Measurements from ENCODE around the gene ERAP2.
"Not testable (repeated sequence)": the region's sequence is repeated elsewhere in the genome, so short reads cannot be mapped to it uniquely, and the experiment has no call there.

ERAP2 gene, protein sequence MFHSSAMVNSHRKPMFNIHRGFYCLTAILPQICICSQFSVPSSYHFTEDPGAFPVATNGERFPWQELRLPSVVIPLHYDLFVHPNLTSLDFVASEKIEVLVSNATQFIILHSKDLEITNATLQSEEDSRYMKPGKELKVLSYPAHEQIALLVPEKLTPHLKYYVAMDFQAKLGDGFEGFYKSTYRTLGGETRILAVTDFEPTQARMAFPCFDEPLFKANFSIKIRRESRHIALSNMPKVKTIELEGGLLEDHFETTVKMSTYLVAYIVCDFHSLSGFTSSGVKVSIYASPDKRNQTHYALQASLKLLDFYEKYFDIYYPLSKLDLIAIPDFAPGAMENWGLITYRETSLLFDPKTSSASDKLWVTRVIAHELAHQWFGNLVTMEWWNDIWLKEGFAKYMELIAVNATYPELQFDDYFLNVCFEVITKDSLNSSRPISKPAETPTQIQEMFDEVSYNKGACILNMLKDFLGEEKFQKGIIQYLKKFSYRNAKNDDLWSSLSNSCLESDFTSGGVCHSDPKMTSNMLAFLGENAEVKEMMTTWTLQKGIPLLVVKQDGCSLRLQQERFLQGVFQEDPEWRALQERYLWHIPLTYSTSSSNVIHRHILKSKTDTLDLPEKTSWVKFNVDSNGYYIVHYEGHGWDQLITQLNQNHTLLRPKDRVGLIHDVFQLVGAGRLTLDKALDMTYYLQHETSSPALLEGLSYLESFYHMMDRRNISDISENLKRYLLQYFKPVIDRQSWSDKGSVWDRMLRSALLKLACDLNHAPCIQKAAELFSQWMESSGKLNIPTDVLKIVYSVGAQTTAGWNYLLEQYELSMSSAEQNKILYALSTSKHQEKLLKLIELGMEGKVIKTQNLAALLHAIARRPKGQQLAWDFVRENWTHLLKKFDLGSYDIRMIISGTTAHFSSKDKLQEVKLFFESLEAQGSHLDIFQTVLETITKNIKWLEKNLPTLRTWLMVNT

DNA sequence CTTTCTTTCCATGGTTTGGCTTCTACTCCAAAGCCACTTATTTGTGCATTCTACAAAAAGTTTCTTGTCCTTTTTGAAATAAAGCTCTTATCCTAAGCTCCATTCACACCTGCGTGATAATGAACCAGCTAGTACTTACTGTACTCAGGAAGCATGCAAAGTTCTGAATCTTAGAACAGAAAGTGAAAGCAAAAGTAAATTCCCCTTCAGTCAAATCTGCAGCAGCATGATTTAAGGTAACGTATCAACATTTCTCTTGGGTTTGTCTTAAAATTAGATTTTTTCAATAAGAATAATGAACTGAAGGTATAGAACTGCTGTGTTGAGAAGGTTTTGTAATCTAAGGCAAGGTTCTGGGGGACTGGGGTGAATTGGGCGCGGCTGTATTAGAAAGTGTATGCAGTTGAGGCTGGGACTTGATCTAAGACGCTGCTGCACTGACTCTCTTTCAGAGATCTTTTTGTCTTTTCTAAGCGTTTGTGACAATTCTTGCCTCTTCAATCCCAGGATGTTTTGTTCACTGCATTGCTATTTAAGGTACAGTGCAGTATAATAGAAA is at the start of gene ERAP2:
ERAP2 (plus strand) TSS at position 209 of the 559 bp plus-strand sequence. CDS start 3,186 bp downstream, outside the sequence.
- in situ Hi-C loops (cut with HindIII; ENCODE audit: low sequenced_read_pairs): no loop called here

DNA sequence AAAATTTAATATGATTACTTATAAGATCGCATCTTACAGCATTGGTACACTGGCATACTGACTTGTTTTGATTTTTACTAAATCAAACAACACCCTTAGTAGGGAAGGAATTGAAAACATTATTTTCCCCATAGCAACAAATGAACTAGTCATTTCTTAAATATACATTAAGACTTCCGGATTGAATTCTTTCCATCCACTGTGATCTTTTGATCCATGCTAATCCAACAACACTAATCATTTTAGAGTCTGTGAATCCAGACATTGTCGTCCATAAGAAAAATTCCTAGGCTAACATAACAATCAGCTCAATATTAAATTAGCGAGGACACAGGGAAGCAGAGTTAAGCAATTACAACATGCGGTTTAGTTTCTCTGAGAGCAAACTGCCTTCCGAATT is 47.0 kb upstream of the ERAP2 start:
- in situ Hi-C loops (cut with HindIII; ENCODE audit: low sequenced_read_pairs): no loop called here

DNA sequence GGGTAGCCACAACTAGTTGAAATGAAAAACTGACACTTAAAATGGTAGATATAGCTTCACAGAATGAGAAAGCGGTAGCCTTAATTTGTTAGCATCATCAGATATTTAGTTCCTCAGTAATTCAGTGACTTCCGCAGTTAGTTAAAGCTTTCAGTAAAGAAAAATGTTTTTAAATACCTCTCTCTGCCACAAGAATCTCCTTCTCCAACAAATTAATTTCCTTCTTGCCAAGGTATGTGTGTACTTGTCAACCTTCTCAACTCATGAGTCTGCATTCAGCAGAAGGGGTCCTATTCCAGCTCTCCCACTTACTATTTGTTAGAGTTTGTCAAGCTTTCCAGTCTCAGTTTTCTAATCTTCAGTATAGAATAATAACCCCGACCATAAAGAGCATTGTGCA is 42.3 kb upstream of the ERAP2 start:
- in situ Hi-C loops (cut with HindIII; ENCODE audit: low sequenced_read_pairs): no loop called here

DNA sequence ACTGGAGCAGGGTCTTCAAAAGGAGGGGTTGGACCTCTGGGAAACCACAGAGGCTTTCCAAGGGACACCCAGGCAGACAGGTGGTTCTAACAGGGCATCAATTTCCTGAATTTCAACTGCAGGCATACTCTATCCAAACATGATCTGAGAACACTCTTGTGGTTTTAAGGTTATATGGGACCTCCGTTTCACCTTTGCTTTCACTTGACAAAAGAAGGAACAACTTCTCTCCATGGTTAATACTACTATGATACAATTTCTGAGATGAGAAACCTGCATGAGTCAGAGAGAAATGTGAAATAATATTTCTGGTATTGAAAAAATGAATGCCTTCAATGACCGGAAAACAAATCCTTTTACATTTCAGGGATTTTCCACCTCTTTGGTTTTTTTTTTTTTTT is 40.5 kb upstream of the ERAP2 start:
- in situ Hi-C loops (cut with HindIII; ENCODE audit: low sequenced_read_pairs): no loop called here

DNA sequence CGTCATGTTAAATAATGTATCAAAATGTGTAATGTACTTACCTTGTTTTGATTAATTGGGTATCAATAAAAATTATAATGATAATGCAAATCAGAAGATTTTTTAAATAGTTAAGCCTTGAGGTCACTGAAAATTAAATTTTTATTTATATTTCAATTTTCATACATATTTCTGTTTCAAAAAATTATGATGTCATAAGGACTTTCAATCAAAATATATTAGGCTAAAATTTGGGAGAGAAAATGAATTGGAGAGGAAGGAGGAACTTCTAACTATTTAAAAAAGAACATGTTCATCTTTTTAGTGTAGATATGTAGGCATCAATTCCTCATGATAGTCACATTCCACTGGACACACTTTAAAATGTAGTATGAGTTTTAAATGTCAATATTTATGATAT is 39.5 kb upstream of the ERAP2 start:
- in situ Hi-C loops (cut with HindIII; ENCODE audit: low sequenced_read_pairs): no loop called here

DNA sequence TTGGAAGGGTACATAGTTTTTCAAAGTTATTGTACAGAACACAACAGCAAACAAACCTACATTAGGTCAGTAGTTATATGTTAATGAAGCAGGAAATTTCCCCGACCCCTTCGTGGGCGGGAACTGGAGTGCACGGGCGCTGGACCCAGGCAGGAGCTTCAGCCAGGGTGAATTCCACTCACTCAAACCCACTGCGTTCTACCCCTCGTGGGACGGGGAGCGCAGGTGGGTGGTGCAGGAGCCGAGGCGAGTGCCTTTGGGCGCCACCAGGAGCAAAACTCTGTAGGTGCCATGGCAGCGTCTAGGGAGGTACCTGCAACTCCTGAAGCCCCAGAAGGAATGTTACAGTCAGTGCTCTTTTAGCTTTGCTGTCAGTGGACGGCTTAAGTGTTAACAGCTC is 39.0 kb upstream of the ERAP2 start:
- in situ Hi-C loops (cut with HindIII; ENCODE audit: low sequenced_read_pairs): no loop called here

DNA sequence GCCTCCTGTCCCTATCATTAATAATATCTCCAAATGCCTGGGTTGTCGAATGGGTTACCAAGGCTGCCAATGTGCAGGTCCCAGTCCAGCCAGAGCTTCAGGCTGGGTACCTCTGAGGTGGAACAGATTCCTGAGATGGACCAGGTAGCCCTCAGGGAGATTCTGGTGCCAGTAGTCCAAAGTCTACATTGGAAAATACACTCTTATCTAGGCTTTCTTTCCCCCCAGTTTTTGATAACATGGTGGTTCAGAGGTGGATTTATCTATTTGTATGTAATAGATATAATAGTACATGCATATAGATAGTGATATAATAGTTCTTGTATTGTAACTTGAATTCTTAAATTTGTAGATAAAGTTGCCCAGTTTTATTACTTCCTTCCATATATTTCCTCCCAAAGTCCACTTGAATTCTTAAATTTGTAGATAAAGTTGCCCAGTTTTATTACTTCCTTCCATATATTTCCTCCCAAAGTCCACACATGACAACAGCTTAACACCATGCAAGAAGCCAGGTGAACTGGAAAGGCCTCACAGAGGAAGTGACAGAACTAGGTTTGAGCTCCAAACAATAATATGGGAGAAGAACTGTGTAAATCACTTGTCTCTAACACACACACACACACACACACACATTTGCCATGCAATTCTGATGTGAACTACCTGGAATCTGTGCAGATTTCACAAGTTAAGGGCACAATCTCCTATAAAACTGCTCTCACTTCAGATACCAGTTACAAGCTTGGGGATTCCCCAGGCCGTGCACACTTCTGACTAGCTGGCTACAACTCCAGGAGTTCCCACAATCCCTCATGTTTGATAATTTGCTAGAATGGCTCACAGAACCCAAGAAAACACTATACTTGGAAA is 37.9 kb upstream of the ERAP2 start:
- in situ Hi-C loops (cut with HindIII; ENCODE audit: low sequenced_read_pairs): no loop called here

DNA sequence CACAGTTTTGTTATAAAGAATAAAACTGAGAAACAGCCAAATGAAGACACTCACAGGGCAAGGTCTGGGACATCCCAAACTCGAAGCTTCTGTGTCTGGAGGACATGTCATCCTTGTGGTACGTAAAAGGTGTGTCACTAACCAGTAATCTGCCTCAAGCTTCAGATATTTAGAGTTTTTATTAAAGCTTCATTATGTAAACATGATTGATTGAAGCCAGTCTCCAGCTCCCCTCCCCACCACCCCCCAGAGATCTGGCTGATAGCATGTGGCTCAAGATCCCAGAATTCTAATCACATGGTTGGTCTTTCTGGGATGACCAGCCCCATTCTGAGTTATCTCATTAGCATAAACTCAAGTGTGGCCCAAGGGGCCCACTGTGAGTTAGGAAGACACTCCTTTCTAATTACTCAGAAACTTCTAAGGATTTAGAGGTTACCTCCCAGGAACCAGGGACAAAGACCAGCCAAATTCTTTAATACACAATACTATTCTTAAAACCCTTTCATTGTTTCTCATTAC is 37.2 kb upstream of the ERAP2 start:
- in situ Hi-C loops (cut with HindIII; ENCODE audit: low sequenced_read_pairs): no loop called here

DNA sequence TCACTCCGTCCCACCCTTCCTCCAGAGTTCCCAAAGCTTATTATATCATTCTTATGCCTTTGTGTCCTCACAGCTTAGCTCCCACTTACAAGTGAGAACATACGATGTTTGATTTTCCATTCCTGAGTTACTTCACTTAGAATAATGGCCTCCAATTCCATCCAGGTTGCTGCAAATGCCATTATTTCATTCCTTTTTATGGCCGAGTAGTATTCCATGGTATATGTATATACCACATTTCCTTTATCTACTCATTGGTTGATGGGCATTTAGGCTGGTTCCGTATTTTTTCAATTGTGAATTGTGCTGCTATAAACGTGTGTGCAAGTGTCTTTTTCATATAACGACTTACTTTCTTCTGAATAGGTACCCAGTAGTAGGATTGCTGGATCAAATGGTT is 34.4 kb upstream of the ERAP2 start:
- in situ Hi-C loops (cut with HindIII; ENCODE audit: low sequenced_read_pairs): not testable (repeated sequence)

DNA sequence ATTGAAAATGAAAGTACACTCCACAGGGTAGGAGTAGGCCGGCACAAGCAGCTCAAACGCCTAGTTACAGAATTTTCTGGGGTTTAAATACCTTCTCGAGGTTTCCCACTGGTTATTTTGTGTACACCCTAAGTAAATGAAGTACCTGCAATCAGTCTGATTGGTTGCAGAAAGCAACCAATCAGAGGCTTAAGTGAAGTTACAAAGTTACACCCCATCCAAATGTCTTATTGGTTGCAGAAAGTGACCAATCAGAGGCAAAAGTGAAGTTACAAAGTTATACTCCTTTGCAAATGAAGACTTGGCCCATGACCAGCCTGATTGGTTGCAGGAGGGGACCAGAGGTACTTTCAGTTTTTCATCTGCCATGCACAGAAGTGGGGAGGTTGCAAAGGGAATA is 33.2 kb upstream of the ERAP2 start:
- in situ Hi-C loops (cut with HindIII; ENCODE audit: low sequenced_read_pairs): no loop called here

DNA sequence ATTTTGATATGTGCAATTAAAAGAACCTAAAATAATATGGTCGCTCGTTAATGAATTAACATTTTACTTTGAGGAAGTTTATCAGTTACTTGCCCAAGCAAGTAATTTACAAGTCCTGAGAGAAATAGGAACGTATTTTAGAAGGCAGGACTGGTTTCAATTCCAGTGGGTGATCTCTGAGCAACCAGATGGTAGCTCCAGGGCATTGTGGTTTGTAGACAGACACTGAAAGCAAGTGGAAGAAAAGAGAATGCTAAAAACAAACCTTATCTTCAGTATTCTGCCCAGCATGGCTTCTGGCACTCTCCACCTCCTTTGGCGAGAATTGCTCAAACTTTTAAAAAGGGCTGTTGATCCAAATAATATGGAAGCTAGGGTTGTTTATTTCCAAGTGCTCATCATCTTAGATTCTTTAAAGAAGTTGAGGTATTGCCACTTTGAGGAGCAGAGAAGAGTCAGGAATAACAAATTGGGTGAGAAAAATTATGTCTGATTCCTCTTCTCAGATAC is 31.8 kb upstream of the ERAP2 start:
- in situ Hi-C loops (cut with HindIII; ENCODE audit: low sequenced_read_pairs): no loop called here

DNA sequence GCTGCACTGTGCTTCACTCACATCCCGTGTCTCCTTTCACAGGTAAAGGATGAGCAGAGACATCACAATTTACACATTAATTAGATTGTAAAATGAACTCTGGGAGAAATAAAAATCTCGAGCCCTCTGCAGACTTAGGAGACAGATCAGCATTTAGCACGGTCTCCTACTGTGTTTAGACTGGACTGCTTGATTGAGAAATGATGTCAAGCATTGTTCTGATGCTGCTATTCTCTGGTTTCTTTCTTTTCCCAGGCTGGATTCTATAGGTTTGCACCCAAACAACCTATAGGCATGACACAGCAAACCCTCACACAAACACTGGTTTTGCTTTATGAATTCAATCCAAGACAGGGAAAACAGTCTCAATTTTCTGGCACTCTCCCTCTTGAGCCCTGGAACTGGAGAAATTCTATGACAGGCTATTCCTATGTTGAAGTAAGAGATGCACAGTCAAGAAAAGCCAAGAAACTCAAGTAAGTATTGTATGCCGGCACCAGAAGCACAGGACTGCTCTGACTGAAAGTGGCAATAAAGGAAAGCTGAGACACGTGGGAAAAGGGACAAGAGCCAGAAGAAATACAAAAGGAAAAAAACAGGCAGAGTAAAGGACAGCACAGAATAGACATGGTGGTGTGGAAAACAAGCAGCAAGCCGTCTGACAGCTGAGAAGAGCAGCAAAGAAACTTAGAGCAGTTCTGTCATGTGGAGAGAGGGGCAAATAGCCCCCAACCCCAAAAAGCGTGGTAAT is 24.8 kb upstream of the ERAP2 start:
- in situ Hi-C loops (cut with HindIII; ENCODE audit: low sequenced_read_pairs): loop anchor here (25.0 kb wide), 1 partner anchor 311 kb away; no protein-coding TSS in a partner anchor

DNA sequence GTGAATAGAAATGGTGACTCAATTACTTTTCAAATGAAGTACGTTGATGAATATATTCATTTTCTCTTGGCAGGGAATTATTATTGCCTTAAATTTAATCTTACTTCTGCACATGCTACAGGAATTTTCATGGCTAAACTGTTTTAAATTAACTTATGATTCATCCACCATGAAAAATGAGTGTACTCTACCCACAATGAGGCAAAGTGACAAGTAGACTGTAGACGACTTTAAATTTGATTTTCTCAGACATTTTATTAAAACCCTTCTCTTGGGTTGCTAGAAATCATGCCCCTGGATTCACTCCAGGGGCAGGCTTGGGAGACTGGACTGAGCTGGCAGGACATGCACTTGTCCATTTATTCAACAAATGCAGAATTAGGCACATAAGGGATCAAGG is 23.5 kb upstream of the ERAP2 start:
- in situ Hi-C loops (cut with HindIII; ENCODE audit: low sequenced_read_pairs): loop anchor here (25.0 kb wide), 1 partner anchor 310 kb away; no protein-coding TSS in a partner anchor

DNA sequence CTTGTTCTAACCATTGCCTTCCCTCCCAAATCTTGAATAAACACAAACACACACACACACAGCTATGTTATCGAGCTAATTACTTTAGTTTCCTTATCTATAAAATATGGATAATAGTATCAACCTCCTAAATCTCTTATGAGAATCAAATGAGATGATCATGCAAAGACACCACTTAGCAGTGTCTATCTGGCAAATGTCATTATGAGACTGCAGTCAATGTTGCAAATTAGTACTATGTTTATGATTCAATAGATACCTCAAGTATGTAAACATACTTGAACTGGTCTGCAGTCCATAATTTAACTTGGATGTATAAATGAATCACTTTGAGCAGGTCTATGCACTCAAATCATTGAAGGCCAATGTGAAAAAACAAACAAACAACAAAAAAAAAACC is 22.2 kb upstream of the ERAP2 start:
- in situ Hi-C loops (cut with HindIII; ENCODE audit: low sequenced_read_pairs): loop anchor here (25.0 kb wide), 1 partner anchor 308 kb away; no protein-coding TSS in a partner anchor

DNA sequence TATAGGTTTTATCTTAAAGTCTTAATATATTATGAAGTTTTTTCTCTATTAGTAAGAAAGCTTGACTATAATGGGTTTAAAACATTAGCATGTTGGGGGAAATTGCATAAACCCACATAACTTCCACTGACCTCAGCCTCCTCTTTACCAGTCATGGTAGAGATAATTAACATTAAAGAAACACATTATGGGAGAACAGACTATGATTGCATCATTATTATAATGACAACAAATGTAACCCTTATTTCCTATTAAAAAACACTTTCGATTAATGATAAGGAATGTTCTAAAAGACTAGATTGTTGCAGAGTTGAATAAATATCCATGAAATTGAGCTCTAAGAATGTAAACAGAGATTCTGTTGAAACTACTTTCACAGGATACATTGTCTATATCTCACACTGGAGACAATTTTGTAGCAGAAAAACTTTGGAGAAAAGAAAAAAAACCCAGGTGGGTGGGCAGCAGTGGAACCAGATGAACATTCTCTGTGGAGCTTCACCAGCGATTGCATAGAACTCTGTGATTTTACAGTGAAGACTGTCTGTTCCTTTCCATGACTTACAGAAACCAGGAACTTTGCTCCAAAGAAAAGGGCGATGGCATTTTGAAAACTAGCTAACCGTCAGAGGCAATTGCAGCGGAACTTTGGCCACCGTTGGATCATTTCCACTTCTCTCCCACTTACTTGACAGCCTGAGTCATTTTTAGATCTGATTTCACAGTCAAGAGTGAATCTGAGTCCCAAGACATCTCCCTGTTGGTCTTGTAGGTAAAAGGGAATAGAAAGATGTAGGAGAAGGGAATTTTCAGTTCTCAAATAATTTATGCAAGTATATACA is 21.0 kb upstream of the ERAP2 start:
- in situ Hi-C loops (cut with HindIII; ENCODE audit: low sequenced_read_pairs): loop anchor here (25.0 kb wide), 1 partner anchor 307 kb away; no protein-coding TSS in a partner anchor

DNA sequence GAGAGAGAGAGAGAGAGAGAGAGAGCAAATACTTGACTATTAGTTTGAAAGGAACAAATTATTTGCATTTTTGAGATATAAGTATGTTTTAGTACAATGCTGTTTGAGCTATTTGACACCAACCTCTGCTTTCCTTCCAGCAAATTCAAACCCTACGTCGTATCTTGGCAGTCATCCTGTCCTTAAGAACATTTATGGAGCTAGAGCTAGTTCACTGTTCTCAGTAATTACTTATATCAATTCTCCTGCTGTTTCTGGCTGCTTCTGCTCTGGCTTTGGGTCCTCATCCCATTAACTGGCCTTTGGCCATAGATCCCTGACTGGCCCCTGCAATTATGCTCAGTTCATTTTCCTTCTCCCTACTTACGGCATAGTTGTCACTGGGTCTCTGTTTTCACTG is 19.9 kb upstream of the ERAP2 start:
- in situ Hi-C loops (cut with HindIII; ENCODE audit: low sequenced_read_pairs): loop anchor here (25.0 kb wide), 1 partner anchor 306 kb away; no protein-coding TSS in a partner anchor

DNA sequence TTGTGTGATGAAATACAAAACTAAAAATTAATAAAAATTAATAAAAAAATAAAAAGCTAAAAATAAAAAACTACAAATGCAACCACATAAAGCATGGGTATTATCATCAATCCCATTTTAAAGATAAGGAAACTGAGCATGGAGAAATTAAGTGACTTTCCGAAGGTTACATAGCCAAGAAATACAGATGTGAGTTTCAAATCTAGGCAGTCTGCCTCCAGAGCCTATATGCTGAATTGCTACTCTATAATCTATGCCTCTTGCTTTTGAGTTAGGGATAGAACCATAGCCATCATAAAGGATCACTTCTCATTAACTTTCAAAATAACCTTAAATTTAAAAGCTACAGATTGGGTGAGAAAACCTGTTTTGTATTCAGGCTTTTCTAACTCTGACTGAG is 18.8 kb upstream of the ERAP2 start:
- in situ Hi-C loops (cut with HindIII; ENCODE audit: low sequenced_read_pairs): loop anchor here (25.0 kb wide), 1 partner anchor 305 kb away; no protein-coding TSS in a partner anchor

DNA sequence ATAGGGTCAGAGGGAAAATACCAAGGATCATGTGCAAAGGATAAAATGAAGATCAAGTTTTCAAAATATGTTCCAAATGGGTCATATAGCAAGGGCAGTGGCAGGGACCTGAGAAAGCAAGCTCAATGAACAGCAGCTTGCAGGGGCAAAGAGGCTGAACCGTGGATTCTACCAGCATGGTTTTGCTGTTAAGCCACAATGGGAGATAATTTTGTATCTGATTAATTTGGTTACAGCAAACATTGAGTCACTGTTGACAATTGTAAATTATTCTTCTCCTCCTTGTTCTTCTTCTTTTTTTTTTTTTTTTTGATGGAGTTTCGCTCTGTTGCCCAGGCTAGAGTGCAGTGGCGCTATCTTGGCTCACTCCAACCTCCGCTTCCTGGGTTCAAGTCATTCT is 18.4 kb upstream of the ERAP2 start:
- in situ Hi-C loops (cut with HindIII; ENCODE audit: low sequenced_read_pairs): loop anchor here (25.0 kb wide), 1 partner anchor 304 kb away; no protein-coding TSS in a partner anchor

Data from DLD1 (cell line).